ENCODE results near the gene CRYGD. TPM values are rescaled to one million over a fixed set of nuclear protein-coding genes. Genes with fewer than 3 reads are reported as not detected.

The CRYGD gene
- total and polyA plus RNA-seq, 12 donors: not detected

GRCh38 chr2:208136716-208137094 lies 12.4 kb upstream of the CRYGD start:
- WGBS, 4 donors: 84 to 100% (median 91%) methylated on average over 1 to 2 of the region's 2 CpGs
- H3K4me3 ChIP-seq: no peak overlapping the region
- no peaks in the 10 kb centered on the region for H3K4me1 ChIP-seq (replicated peaks in 1 of 2)
- H3K36me3 ChIP-seq (replicated peaks in 1 of 2): no peaks in the 10 kb centered on the region
- intact Hi-C loops (cut with DNase I): no loop called here
- H3K27me3 ChIP-seq: no peaks in the 10 kb centered on the region
- H3K27ac ChIP-seq: no peak overlapping the region
- no peak for DNase-seq
- TF ChIP-seq CTCF (IDR thresholded peaks at IDR 0.05) (no peak), POLR2A (IDR thresholded peaks at IDR 0.05) (no peak)
- no peaks in the 10 kb centered on the region for H3K9me3 ChIP-seq (replicated peaks in 1 of 3)

- Histone ChIP-seq H3K4me1 (replicated peaks in 1 of 2) (no peaks in the 10 kb centered on the region), H3K27ac (no peak overlapping the region), H3K27me3 (no peaks in the 10 kb centered on the region), H3K4me3 (no peak overlapping the region), H3K9me3 (replicated peaks in 1 of 3) (no peaks in the 10 kb centered on the region), H3K36me3 (replicated peaks in 1 of 2) (no peaks in the 10 kb centered on the region)
- no peak for TF ChIP-seq CTCF (IDR thresholded peaks at IDR 0.05)
- no peak for TF ChIP-seq POLR2A (IDR thresholded peaks at IDR 0.05)
- intact Hi-C loops (cut with DNase I): no loop called here
- no peak for DNase-seq
- 85 to 88% (median 85%) methylated on average over 11 of the region's 11 CpGs for WGBS, 4 donors
Observed at GRCh38 chr2:208135794-208136715, 11.7 kb upstream of the CRYGD start.

- Histone ChIP-seq H3K4me1 (replicated peaks in 1 of 2) (no peaks in the 10 kb centered on the region), H3K4me3 (no peak overlapping the region), H3K27me3 (no peaks in the 10 kb centered on the region), H3K9me3 (replicated peaks in 1 of 3) (no peaks in the 10 kb centered on the region), H3K27ac (no peak overlapping the region), H3K36me3 (replicated peaks in 1 of 2) (no peaks in the 10 kb centered on the region)
- intact Hi-C loops (cut with DNase I): no loop called here
- DNase-seq: no peak
- 43 to 51% (median 47%) methylated on average over 7 to 8 of the region's 8 CpGs for WGBS, 4 donors
- no peak for TF ChIP-seq POLR2A (IDR thresholded peaks at IDR 0.05)
- no peak for TF ChIP-seq CTCF (IDR thresholded peaks at IDR 0.05)
Observed at GRCh38 chr2:208134928-208135586, 10.7 kb upstream of the CRYGD start.

- H3K27me3 ChIP-seq: no peaks in the 10 kb centered on the region
- H3K4me1 ChIP-seq (replicated peaks in 1 of 2): no peaks in the 10 kb centered on the region
- no peak overlapping the region for H3K27ac ChIP-seq
- H3K4me3 ChIP-seq: no peak overlapping the region
- no peaks in the 10 kb centered on the region for H3K9me3 ChIP-seq (replicated peaks in 1 of 3)
- TF ChIP-seq CTCF (IDR thresholded peaks at IDR 0.05) (no peak), POLR2A (IDR thresholded peaks at IDR 0.05) (no peak)
- 83 to 87% (median 86%) methylated on average over 6 of the region's 6 CpGs for WGBS, 4 donors
- DNase-seq: no peak
- intact Hi-C loops (cut with DNase I): no loop called here
- no peaks in the 10 kb centered on the region for H3K36me3 ChIP-seq (replicated peaks in 1 of 2)
Observed at GRCh38 chr2:208130712-208131110, 6.4 kb upstream of the CRYGD start.

All from adrenal gland (tissue), 12 donors.